Right ventricle myocardium superior (tissue), 1 donor: ENCODE results near the gene DCN. TPM values are rescaled to one million over a fixed set of nuclear protein-coding genes. Genes with fewer than 3 reads are reported as not detected.

Experiments used
- total RNA-seq: library from RNA; stranded (reverse); fragmentation: NEBNext Ultra II Directional; extraction: Animal tissue kit (Norgen Biotek cat#: 25700); gene quantifications from one replicate; pipeline ENCODE4 v1.2.1, GENCODE V29; 2021
- donor health status: DM: no; HTN: yes; CAD: no; lungs with severe emphysema.

DCN gene
- total RNA-seq, 1 donor from 2014 or later: 800 TPM

Other genes with a start within 250 kb of the DCN start
- gene CCER1, start 227.6 kb downstream of the DCN start, total RNA-seq: not detected
- not detected for gene EPYC, start 177.8 kb downstream of the DCN start, total RNA-seq
- gene KERA, start 124.8 kb downstream of the DCN start, total RNA-seq: not detected
- 34.6 TPM for gene LUM, start 71.3 kb downstream of the DCN start, total RNA-seq